Measurements from ENCODE around the gene STIP1. TPM values are rescaled to one million over a fixed set of nuclear protein-coding genes. Genes with fewer than 3 reads are reported as not detected.

STIP1 gene
- total and polyA plus RNA-seq, 10 donors = 30.1 to 111 (median 68.7) TPM

DNA sequence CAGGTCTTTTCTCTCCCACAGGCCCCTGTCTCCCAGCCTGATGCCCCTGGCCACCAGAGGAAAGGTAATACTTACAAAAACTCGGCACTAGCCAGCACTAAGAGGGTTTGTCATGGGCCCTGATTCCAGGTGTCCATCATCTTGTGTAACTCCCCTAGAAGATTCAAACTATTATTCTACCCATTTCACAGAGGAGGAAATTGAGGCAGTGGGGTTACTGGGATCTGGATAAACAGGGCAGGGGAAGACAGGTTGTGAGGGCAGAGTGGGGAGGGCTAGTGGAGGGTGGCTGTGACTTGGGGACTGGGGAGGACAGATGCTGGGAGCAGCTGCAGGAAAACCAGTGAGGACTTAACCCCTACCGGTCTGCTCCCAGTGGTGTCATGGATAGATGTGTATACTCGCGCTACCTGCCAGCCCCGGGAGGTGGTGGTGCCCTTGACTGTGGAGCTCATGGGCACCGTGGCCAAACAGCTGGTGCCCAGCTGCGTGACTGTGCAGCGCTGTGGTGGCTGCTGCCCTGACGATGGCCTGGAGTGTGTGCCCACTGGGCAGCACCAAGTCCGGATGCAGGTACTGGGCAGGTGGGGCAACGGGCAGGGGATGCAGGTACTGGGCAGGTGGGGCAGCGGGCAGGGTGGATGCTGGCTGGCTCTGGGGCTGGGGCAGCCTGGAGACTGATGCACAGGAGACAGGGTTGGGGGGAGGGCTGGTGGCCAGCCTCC lies 49.6 kb downstream of the STIP1 start:
- H3K9me3 ChIP-seq = no peaks in the 10 kb centered on the region
- H3K27ac ChIP-seq = peak overlapping the region; percentile 72 to 93 (median 86)
- peak overlapping the region; percentile 67 to 96 (median 78) for H3K4me3 ChIP-seq
- TF ChIP-seq, protein P1, sequence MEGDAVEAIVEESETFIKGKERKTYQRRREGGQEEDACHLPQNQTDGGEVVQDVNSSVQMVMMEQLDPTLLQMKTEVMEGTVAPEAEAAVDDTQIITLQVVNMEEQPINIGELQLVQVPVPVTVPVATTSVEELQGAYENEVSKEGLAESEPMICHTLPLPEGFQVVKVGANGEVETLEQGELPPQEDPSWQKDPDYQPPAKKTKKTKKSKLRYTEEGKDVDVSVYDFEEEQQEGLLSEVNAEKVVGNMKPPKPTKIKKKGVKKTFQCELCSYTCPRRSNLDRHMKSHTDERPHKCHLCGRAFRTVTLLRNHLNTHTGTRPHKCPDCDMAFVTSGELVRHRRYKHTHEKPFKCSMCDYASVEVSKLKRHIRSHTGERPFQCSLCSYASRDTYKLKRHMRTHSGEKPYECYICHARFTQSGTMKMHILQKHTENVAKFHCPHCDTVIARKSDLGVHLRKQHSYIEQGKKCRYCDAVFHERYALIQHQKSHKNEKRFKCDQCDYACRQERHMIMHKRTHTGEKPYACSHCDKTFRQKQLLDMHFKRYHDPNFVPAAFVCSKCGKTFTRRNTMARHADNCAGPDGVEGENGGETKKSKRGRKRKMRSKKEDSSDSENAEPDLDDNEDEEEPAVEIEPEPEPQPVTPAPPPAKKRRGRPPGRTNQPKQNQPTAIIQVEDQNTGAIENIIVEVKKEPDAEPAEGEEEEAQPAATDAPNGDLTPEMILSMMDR (IDR thresholded peaks at IDR 0.05 in 8 of 11, conservative IDR thresholded peaks at IDR 0.05 in 3 of 11) = no peak
- no peak for TF ChIP-seq POLR2AphosphoS5 (IDR thresholded peaks at IDR 0.05)
- TF ChIP-seq POLR2A (IDR thresholded peaks at IDR 0.05) = no peak
- peaks cover 0 to 33% (median 18%) of the 10 kb centered on the region in 6 donors for H3K36me3 ChIP-seq
- H3K4me1 ChIP-seq = peaks cover 34 to 94% (median 76%) of the 10 kb centered on the region in 6 donors
- WGBS, 5 donors = 85 to 92% (median 88%) methylated on average over 4 to 12 of the region's 12 CpGs
- intact Hi-C loops (cut with DNase I; ENCODE audit: low total_unique reads) = no loop called here
- no peaks in the 10 kb centered on the region for H3K27me3 ChIP-seq (replicated peaks in 1 of 7)
- DNase-seq = peak; percentile 81

DNA sequence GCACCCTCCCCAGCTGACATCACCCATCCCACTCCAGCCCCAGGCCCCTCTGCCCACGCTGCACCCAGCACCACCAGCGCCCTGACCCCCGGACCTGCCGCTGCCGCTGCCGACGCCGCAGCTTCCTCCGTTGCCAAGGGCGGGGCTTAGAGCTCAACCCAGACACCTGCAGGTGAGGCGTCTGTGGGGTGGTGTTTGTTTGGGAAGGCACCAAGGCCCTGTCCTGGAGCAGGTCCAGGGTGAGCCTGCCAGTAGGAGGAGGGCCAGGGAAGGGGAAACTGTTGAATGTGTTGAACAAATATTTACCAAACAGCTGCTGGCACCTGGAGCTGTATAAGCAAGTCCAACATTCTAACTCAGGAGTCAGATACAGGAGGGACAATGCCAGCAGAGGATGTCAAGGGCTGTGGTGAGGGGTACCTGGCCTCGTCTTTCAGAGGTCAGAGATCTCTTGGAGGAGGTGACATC lies 51.5 kb downstream of the STIP1 start:
- H3K4me3 ChIP-seq = peak overlapping the region in 1 of 8 donors; percentile 35
- H3K27ac ChIP-seq = peak overlapping the region in 7 of 8 donors; percentile 95 to 100 (median 99)
- H3K36me3 ChIP-seq = peaks cover 0 to 33% (median 18%) of the 10 kb centered on the region in 6 donors
- no peaks in the 10 kb centered on the region for H3K9me3 ChIP-seq
- intact Hi-C loops (cut with DNase I; ENCODE audit: low total_unique reads) = no loop called here
- TF ChIP-seq POLR2AphosphoS5 (IDR thresholded peaks at IDR 0.05) (no peak), POLR2A (IDR thresholded peaks at IDR 0.05) (no peak)
- TF ChIP-seq, protein P1 (IDR thresholded peaks at IDR 0.05 in 8 of 11, conservative IDR thresholded peaks at IDR 0.05 in 3 of 11) = no peak
- 70 to 88% (median 82%) methylated on average over 12 of the region's 12 CpGs for WGBS, 5 donors
- peaks cover 27 to 85% (median 64%) of the 10 kb centered on the region in 6 donors for H3K4me1 ChIP-seq
- DNase-seq = no peak
- no peaks in the 10 kb centered on the region for H3K27me3 ChIP-seq (replicated peaks in 1 of 7)

DNA sequence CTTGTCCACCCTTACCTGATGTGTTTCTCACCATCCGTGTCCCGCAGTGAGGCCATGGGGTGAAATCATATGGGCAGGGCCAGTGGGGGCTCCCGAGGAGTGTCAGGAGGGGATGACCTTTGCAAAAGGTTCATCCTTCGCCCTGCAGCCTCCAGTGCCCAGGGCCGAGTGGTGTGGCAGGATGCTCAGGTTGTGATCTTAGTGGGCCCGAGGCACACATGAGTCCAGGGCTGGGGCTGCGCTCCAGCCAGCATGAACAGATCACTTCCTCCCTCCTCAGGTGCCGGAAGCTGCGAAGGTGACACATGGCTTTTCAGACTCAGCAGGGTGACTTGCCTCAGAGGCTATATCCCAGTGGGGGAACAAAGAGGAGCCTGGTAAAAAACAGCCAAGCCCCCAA lies 52.1 kb downstream of the STIP1 start:
- peak; percentile 82 for DNase-seq
- Histone ChIP-seq H3K27ac (peak overlapping the region in 7 of 8 donors; percentile 95 to 100 (median 99)), H3K4me1 (peaks cover 25 to 85% (median 66%) of the 10 kb centered on the region in 6 donors), H3K9me3 (no peaks in the 10 kb centered on the region), H3K4me3 (peak overlapping the region in 1 of 8 donors; percentile 35), H3K27me3 (replicated peaks in 1 of 7) (no peaks in the 10 kb centered on the region), H3K36me3 (peaks cover 0 to 37% (median 19%) of the 10 kb centered on the region in 6 donors)
- 75 to 90% (median 82%) methylated on average over 7 to 9 of the region's 9 CpGs for WGBS, 5 donors
- intact Hi-C loops (cut with DNase I; ENCODE audit: low total_unique reads) = no loop called here
- peak in 2 of 3 donors; percentile 40 to 47 for TF ChIP-seq POLR2AphosphoS5 (IDR thresholded peaks at IDR 0.05)
- TF ChIP-seq, protein P1 (IDR thresholded peaks at IDR 0.05 in 8 of 11, conservative IDR thresholded peaks at IDR 0.05 in 3 of 11) = no peak

DNA sequence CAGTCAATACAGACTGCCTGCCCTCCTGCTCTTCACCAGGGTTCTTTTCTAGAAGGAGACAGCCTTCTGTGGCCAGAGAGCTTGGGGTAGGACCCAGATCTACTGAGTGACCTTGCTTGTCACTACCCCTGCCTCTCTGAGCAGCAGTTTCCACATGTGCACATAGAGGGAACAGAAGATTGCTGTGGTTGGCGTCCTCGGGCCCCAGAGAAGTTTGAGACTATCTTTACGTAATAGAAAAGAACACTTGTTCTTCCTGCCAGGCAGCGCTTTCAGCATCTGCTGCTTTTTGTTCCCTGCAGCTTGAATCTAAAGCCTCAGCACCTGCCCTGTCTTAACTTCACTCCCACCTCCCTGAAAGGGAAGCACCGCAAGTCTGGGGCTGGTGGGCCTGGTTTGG lies 53.0 kb downstream of the STIP1 start:
- no peak for DNase-seq
- intact Hi-C loops (cut with DNase I; ENCODE audit: low total_unique reads) = no loop called here
- 47 to 79% (median 66%) methylated on average over 5 of the region's 5 CpGs for WGBS, 5 donors
- peaks cover 0 to 46% (median 26%) of the 10 kb centered on the region in 6 donors for H3K36me3 ChIP-seq
- TF ChIP-seq POLR2AphosphoS5 (IDR thresholded peaks at IDR 0.05) = peak in 1 of 3 donors; percentile 61
- no peak for TF ChIP-seq POLR2A (IDR thresholded peaks at IDR 0.05)
- TF ChIP-seq, protein P1 (IDR thresholded peaks at IDR 0.05 in 8 of 11, conservative IDR thresholded peaks at IDR 0.05 in 3 of 11) = no peak
- H3K27ac ChIP-seq = peak overlapping the region; percentile 43 to 100 (median 98)
- peaks cover 19 to 85% (median 65%) of the 10 kb centered on the region in 6 donors for H3K4me1 ChIP-seq
- H3K27me3 ChIP-seq (replicated peaks in 1 of 7) = no peaks in the 10 kb centered on the region
- no peaks in the 10 kb centered on the region for H3K9me3 ChIP-seq
- peak overlapping the region in 1 of 8 donors; percentile 35 for H3K4me3 ChIP-seq
